ENCODE results near the gene SELENBP1.
A peak's percentile ranks its signal among the peaks of the same experiment; 100 is the strongest.
"Not testable (repeated sequence)": the region's sequence is repeated elsewhere in the genome, so short reads cannot be mapped to it uniquely, and the experiment has no call there.

SELENBP1 gene

GRCh38 chr1:151377150-151377884 is 4.8 kb upstream of the SELENBP1 start:
- DNase-seq, result no peak

DNA sequence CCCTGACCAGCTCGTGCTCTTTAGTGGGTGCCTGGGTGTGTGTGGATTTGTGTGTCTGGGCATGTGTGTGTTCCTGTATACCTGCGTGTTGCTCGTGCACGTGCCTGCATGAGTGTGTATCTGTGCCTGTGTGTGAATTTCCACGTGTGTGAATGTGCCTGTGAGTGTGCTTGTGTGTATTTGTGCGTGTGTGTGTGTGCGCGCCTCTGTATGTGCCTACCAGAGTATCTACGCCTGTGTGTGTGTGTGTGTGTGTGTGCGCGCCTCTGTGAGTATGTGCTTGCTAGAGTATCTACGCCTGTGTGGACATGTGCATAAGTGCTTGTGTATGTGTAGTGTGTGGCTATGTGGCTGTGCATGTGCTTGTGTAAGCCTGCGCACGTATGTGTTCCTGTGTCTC is 691 bp upstream of the SELENBP1 start:
- no peak for DNase-seq

GRCh38 chr1:151371370-151372057 is 991 bp downstream of the SELENBP1 start:
- DNase-seq, result no peak

DNA sequence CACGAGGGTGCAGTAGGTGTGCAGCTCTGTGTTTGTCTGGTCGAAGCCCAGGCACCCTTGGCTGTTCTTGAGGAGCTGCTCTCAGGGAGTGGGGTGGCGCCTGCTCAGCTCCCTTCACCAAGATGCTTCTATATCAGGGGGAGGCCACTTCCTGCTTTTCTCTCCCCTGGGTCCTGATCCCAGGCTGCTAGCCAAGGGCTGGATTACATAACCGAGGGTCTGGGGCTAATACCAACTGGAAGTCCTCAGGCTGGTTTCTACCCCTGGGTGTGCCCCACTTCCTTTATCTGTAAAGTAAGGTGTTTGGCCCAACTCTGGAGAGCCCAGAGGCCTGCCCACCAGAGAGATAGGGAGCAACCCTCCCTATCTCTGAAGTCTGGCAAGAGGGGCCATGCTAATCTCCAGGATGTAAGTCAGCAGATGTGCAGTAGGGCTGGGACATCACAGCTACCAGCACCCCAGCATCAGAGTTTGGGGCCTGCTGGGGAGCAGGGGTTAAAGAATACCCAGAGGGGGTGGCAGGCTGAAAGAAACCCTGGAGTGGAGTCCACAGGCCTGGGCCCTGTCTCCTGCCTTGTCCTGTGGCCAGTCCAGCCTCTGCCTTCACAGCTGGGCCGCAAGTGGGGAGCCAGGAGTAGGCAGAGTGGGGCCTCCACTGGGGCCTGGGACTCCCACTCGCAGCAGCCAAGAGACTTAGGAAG is 2.1 kb downstream of the SELENBP1 start:
- DNase-seq, result no peak

GRCh38 chr1:151369621-151370048 is 2.9 kb downstream of the SELENBP1 start:
- DNase-seq, result no peak

- DNase-seq, result no peak
Observed at GRCh38 chr1:151369302-151369610, 3.2 kb downstream of the SELENBP1 start.

DNA sequence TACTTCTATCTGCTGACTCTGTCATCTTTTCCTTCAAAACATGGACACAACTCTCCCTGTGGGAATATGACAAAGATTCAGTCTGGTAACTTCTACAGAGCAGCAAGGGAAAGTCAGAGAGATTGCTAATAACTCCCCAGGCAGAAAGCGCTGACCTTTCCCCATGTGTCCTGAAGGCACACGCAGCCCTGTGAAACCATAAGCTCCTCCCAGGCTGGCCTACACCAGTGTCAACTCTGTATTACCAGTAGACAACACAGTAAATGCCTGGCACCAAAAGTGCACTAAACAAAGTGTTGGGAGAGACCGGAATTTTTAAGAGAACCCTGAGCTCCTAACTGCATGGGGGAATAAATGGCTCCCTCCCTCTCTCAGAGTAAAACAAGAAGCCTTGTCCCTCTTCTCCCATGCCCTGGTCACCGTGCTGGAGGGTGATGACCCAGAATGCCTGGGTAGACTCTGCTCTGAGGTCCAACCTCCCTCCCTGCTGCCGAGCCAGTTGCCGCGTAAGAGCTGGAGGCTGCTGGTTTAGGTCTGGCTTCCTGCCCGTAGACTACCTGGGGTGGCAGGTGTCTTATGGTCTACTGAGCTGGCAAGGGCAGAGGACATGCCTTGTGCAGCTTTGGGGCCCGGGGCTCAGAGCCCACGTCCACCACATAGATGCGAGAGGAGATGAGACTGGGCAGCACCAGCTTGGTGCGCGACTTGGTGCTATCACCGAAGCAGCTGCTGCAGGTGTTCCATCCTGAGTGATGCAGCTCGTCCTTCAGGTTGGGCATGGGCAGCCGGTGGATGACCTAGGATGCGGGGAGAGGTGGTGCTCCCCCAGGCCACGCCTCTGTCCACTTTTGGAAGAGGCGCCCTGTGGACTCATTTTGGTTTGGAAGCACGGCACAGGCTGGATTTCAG is 3.9 kb downstream of the SELENBP1 start:
- DNase-seq, result no peak

DNA sequence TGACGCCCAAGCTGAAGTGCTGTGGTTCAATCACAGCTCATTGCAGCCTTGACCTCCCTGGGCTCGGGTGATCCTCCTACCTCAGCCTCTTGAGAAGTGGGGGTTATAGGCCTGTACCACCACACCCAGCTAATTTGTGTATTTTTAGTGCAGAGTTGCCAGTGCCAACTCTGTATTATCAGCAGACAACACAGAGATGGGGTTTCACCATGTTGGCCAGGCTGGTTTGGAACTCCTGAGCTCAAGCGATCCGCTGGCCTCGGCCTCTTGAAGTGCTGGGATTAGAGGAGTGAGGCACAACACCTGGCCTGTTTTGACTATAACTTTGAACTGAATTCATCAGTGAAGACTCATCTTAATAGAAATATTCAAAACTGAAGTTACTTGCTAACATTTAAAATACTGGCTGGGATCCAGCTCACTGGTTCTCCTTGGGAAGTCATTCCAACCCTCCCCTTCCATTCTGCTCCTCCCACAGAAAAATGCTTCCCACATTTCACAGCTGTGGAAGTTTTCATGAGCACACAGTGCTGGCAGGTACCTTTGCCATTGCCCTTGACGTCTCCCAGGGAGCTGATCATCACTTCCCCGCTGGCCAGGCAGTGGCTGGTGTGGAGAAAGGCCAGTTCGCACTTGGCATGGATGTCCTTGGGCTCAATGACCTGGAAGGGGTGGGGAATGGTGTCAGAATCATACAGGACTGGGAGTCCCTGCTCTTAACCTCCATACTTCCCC is 4.7 kb downstream of the SELENBP1 start:
- DNase-seq, result no peak

DNA sequence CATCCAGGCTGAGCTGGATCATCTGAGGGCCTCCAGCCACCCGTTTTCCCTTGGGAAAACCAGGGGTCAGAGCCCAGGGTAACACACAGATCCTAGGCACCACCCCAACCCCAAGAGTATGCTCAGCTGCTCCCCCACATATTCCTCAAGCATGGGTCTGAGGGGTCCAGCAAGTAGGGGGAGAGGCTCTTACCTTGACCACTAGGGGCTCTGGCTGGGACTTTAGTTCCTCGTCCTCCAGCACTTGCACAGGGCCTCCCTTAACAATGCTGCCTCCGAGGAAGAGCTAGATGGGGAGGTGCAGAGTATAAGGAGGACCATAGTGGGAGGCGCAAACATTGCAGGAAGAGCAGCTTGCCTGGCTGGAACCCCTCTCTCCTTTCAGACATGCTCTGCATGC is 7.5 kb downstream of the SELENBP1 start:
- DNase-seq, result no peak

DNA sequence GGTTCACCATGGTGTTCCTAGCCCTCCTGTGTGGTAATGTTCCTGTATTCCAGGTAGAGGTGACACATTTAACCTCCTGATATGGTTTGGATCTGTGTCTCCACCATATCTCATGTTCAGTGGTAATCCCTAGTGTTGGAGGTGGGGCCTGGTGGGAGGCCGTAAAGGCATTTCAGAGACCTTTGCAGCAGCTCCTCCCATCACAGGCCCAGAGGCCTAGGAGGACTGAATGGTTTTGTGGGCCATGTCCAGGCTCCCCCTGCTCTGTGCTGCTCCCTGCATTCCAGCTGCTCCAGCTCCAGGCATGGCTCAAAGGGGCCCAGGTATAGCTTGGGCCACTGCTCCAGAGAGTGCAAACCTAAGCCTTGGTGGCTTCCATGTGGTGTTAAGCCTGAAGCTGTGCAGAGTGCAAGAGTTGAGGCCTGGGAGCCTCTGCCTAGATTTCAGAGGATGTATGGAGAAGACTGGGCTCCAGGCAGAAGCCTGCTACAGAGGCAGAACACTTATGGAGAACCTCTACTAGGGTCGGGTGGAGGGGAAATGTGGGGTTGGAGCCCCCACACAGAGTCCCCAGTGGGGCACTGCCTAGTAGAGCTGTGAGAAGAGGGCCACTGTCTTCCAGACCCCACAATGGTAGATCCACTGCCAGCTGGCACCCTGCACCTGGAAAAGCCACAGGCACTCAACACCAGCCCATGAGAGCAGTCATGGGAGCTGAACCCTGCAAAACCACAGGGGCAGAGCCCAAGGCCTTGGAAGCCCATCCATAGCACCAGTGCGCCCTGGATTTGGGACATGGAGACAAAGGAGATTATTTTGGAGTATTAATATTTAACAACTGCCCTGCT is 10.0 kb downstream of the SELENBP1 start:
- no peak for DNase-seq

DNA sequence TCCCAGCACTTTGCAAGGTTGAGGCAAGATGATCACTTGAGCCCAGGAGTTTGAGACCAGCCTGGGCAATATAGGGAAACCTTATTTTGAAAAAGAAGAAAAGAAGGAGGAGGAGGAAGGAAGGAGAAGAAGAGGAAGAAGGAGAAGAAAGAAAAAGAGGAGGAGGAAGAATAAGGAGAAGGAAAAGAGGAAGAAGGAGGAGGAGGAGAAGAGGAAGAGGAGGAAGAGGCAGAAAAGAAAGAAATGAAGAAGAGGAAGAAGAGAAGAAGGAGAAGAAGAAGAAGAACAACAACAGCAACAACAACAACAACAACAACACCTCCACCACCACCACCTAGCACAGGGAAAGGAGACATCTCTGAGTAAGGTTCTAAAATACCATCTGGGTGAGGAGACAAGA is 10.6 kb downstream of the SELENBP1 start:
- no peak for DNase-seq

DNA sequence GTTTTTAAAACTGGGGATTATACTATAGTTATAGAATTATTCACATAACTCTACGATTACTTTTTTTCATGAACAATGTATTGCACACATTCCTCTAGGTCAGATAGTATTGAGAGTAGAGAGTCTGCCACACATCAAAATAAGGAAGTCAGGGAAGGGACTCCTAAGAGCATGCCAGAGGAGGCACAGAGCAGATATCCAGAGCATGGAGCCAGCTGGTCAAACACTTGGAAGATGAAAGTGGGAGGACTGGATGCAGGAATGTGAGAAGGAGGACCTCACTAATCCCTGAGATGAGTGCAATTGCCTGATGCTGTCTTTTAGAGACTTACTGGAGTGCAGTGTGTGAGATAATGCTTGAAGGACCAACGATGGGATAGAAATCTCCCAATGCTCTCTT is 15.8 kb downstream of the SELENBP1 start:
- DNase-seq, result no peak

GRCh38 chr1:151352021-151352718 is 20.3 kb downstream of the SELENBP1 start:
- no peak for DNase-seq

- DNase-seq, result not testable (repeated sequence)
Observed at GRCh38 chr1:151350323-151350722, 22.2 kb downstream of the SELENBP1 start.

GRCh38 chr1:151347523-151348246 is 24.8 kb downstream of the SELENBP1 start:
- DNase-seq, result no peak

DNA sequence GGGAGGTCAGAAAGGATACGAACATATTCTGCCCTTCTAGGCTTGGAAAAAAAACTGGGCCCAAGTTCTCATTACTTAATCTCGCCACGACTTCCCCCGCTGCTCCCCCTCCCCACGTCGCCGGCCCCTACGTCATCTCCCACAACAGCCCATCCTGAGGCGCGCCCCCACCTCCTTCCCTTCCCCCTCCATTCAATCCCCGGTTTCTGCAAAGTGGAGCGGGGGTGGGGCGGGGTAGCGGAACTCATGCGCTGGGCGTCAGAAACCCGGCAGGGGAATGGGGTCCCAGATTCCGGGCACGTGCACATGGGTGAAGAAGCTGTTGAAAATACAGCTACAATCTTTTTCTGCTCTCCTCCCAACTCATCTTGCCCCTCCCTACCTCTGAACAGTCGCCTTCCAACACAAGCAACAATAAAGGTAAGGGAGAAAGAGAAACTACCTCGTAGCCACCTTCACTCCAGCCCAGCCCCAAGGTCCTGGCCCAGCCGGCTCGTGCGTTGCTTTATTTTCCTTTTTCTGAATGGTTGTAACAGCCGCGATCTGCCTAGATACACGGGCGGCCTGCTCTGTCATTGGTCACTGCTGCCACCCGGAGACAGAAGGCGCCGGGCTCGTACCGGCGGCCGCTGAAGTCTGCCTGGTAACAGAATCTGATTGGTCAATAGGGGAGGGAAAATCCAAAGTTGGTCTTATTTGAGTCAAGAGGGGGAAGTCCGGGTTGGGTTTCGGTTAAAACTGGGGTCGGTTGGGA is 25.6 kb downstream of the SELENBP1 start, which contains the start of gene RFX5:
TSS of gene RFX5 (minus strand) at position 484 of the 754 bp plus-strand sequence. CDS start 932 bp downstream, outside the sequence.
- peak; percentile 99 for DNase-seq

DNA sequence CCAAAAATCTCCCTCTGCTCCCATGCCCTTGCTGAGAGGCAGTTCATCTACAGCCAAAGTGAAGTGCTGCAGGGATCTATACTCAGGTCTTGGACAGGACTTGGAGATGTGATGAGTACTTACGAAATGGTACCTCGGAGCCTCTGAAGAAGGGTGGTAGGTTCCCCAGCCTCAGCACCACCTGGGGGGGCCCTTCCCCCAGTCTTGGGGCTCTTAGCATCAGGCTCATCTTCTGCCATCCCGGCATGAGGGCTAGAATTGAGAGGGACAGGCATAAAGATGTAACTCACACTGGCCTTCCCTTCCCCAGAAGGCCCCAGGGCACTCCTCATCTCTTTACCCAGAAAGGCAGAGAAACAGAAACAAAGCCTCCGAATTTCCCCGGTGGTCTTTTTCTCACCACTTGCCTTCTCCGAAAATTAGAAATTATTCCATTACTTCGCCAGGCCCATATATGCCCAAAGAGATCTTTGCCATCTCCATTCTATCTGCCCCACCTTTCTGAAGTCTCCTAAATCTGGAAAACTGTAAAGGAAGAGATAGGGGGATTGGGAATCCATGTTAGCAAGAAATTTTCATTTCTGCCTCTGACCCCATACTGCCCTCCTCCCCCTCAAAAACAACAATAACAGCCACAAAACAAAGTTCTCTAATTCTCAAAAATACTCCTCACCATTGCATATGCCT is 26.3 kb downstream of the SELENBP1 start:
- no peak for DNase-seq

DNA sequence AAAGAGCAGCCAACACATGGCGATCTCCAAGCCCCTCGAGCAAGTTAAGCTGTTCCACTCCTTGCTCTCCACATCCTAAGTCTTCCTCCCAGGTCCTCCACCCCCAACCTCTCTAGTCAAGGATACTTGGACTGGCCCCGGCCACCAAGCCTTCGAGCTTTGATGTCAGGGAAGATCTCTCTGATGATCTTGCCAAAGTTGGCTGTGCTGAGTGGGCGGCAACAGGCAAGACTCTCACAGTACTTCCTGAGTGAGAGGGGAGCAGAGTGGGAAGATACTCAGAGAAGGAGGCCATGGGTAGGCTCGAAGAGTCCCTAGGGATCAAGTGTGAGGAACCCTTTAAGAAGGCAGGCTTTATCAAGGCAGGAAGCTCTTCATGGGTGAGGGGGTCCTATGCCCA is 28.2 kb downstream of the SELENBP1 start:
- no peak for DNase-seq

All from activated CD4-positive, alpha-beta T cell treated with anti-CD3 and anti-CD28 coated beads, Interleukin-10, Interleukin-2, amounts not matched to agents 100 ng/mL and 50 ng/mL, durations not matched to agents 16 hours and 8 hours (primary cell).